GM08714 (cell line): Measurements from ENCODE around the gene ERN2.

Experiments used
- H3K4me3 ChIP-seq: fragments of 200-500 bp; sonication (Bioruptor generic); 2 replicates; pipeline ENCODE4 v1.5.1; 2014; ENCODE audit warnings: mild to moderate bottlenecking, low read length, inconsistent platforms
- ZNF274 ChIP-seq: IDR thresholded peaks from 2 replicates; pipeline ENCODE4 v1.6.1; 2012; ENCODE audit warnings: mild to moderate bottlenecking, low read depth, low read length

ERN2 gene

DNA sequence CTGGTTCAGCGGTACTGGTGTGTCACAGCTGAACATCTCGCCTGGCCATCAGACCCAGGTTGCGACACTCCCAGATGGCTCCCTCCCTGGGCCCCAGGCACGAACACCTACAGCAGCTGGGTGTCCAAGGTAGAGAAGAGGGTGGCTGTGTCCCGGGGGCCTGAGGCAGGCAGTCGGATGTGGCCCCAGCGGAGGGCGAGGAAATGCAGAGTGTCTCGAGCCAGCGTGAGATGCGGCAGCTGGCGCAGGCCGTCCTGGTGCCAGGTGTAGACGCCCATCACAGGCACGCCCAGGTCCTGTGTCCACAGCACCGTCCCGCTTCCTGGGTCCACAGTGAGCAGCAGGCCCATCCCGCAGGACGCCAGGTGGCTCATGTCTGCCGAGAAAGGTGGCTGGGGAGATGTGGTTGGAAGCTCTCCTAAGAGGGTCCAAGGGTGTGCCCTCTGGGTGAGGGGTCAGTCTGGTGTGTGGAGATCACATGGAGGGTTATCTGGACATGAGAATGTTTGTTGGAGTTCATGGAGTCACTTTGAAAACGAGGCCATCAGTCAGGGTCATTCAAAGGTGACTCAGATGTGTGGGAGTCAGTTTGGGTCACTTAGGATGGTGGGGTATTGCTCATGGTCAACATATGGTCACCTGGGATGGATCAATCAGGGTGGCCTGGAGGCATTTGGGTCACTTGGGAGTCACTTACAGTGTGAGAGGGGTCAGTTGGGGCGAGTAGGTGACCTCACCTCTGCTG is 8.1 kb downstream of the ERN2 start:
- no peak for TF ChIP-seq ZNF274
- no peak overlapping the region for H3K4me3 ChIP-seq

DNA sequence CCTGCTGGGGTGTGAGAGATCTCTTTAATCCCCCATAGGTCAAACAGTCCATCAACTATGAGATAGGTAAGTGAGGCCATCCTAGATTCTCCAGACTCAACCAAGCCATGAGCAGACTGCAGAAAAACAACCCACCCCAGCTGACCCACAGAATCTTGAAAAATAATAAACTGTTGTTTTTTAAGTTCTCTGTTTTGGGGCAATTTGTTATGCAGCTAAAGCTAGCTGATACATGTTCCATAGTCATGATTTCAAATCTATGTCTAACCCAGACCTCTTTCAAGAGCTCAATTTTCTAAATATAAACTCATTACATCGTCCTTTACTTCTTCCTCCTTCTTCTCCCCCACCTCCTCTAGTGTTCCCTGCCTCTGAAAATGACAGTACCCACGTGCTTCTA is 10.1 kb downstream of the ERN2 start:
- TF ChIP-seq ZNF274 = no peak
- no peak overlapping the region for H3K4me3 ChIP-seq

DNA sequence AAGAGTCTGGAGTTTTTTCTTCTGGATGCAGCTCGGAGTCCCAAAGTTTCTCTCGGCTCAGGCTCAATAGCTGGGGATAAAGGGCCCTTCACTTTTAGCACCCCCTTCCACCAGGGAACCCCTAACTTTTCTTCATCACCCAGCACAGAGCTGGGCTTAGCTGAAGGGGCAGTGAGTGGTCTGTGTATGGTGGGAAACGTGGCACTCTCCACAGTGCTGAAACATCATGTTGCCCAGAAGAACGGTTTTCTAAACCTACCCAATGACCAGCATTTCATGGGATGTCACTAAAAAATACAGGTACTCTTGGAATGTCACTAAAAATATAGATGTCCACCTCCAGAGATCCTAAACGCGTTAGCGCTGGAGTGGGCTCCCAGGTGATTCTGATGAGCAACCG is 12.0 kb downstream of the ERN2 start:
- TF ChIP-seq ZNF274 = no peak
- H3K4me3 ChIP-seq = no peak overlapping the region

DNA sequence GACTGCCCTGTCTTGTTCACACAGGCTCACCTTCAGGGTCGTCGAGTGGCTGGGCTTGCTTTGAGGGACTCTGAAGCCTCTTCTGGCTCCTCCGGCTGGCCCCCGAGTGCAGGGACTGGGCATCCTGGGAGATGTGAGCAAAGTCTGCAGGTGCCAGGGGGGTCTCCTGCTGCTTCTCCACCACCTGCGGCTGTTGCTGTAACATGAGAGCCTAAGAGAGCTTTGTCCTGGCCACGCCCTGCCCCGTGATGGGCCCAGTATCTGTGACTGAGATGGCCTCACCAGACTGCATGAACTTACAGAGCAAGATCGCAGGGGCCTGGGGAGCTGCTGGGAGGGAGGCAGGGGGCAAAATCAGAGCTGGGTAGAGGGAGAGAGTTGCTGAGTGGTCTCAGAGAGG is 12.5 kb downstream of the ERN2 start:
- TF ChIP-seq ZNF274 = no peak
- no peak overlapping the region for H3K4me3 ChIP-seq

- no peak overlapping the region for H3K4me3 ChIP-seq
- no peak for TF ChIP-seq ZNF274
Measured at GRCh38 chr16:23700093-23700492, 12.9 kb downstream of the ERN2 start.

- H3K4me3 ChIP-seq = no peak overlapping the region
- TF ChIP-seq ZNF274 = no peak
Measured at GRCh38 chr16:23699100-23699499, 13.9 kb downstream of the ERN2 start.

DNA sequence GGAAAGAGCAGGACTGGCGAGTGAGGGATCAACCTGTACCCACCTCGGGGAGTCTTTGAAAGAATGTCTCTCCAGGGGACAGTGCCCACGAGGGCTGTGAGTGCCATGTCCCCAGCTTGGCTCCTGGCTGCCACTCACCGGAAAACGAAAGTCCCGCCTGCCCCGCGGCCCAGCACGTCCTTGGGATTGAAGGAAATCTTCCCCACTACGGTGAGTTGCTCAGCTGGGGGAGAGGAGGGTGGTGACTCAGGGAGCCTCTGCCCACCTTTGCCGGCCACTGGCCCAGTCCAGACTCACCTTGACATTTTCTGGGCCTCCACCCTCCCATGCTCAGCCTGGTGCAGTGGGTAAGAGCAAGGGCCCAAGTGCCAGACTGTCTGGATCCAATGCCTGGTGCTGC is 17.3 kb downstream of the ERN2 start:
- H3K4me3 ChIP-seq = no peak overlapping the region
- no peak for TF ChIP-seq ZNF274

DNA sequence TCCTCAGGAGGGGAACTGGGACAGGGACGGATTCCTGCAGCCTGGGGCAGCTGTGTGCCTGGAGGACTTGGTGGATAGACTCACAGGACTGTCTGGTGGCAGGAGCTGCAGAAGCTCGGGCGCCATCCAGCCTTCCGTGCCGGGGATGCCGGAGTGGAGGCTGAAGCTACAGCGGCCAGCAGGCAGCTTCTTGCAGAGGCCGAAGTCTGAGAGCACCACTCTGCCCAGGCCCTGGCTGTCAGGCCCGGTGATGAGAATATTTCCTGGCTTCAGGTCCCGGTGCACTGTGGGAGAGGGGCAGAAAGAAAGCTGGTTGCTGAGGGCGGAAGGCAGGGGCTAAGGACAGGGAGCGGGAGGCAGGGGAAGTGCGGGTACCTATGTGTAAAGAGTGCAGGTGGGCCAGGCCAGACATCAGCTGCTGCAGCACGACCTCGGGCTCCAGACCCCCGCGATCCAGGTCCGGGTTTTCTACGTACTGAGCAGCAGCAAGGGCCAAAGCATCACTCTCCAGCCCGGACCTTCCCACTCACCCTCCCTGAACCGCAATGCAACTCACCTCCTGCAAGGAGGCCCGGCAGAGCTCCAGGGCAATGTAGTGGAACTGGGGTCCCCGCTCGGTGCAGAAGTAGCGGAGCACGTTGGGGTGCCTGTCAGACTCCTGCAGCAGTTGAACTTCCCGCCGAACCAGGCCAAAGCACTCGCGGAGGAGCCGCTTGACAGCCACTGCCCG is 18.2 kb downstream of the ERN2 start:
- no peak overlapping the region for H3K4me3 ChIP-seq
- TF ChIP-seq ZNF274 = no peak

- TF ChIP-seq ZNF274 = no peak
- no peak overlapping the region for H3K4me3 ChIP-seq
Measured at GRCh38 chr16:23694265-23694643, 18.8 kb downstream of the ERN2 start.

- TF ChIP-seq ZNF274 = no peak
- H3K4me3 ChIP-seq = no peak overlapping the region
Measured at GRCh38 chr16:23692190-23692837, 20.7 kb downstream of the ERN2 start.

DNA sequence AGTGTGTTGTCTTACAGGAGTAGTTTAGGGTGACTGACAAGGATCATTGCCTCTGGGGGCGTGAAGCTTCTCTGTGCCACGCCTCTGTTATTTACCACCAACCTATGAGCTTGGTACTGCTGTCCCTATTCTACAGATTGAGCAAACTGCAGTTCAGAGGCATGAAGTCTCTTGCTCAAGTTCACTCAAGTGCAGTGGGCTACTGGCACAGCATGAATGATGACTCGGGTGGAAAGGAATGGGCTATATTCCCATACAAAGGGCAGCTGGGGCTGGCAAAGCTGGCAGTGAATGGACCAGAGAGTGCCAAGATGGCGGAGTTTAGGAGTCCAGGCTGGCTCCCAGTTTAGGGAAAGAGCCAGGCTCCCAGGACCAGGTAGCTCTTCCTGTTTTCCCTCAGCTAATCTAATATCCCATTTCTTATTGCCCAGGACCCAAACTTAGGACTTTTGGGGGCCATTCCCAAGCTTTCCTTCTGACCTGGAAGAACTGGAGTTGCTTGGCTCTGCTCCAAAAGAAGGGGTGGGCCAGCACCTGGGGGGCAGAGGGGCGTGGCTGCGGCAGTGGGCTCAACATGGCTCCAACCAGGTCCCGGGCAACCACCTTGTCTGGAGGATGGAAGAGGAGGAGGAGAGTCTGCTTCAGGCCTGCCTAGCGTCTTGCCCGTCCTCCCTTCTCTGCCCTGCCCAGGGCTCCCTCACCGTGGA is 21.4 kb downstream of the ERN2 start:
- no peak overlapping the region for H3K4me3 ChIP-seq
- TF ChIP-seq ZNF274 = no peak

- no peak overlapping the region for H3K4me3 ChIP-seq
- no peak for TF ChIP-seq ZNF274
Measured at GRCh38 chr16:23690771-23691482, 22.1 kb downstream of the ERN2 start.

- H3K4me3 ChIP-seq = no peak overlapping the region
- TF ChIP-seq ZNF274 = no peak
Measured at GRCh38 chr16:23689442-23690187, 23.4 kb downstream of the ERN2 start.
